TTC549 (cell line): Measurements from ENCODE around the gene LENG8.

Experiments used
- FAIRE-seq: peaks from 2 replicates; lab custom pipeline; 2012; peaks lifted over from hg19 to GRCh38; lab: Jason Lieb, UNC

LENG8 gene

DNA sequence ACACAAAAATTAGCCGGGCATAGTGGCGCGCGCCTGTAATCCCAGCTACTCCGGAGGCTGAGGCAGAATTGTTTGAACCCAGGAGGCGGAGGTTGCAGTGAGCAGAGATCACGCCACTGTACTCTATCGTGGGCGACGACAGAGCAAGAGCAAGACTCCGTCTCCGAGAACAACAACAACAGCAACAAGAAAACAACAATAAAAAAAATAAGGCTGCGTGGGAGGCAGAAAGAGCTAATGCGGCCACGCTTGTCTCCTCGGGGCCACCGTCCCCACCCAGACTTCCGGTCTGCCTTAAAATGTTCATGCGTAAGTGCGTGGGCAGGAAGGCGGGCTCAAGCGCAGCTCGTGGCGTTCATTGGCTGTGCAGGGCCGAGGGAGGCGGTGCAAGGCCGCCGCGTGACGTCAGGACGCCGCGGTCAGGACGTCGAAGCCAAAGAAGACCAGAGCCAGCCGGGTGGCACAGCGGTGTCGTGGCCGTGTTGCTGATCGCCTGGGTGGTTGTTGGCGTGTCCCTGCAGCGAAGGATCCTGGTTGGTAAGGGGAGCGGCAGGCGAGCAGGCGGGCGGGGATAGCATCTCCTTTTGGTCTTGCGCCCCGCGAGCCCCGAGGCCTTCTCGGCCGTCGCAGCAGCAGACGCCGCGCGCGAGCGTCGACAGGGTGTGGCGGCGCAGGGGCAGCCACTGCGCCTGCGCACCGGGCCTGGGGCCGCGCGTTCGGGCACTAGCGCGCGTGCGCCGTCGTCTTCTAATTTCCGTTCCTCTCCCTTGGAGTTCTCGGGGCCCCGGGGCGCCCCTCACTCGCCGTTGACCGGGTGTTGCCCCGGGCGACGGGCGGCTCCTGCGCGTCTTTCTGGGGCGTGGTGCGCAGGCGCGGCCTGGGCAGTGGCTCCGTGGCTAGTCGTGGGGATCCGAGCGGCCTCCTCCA is at the start of gene LENG8:
LENG8 (plus strand) TSS at position 426 of the 927 bp plus-strand sequence. CDS start 2,146 bp downstream, outside the sequence.
- peak; percentile 74 for FAIRE-seq

DNA sequence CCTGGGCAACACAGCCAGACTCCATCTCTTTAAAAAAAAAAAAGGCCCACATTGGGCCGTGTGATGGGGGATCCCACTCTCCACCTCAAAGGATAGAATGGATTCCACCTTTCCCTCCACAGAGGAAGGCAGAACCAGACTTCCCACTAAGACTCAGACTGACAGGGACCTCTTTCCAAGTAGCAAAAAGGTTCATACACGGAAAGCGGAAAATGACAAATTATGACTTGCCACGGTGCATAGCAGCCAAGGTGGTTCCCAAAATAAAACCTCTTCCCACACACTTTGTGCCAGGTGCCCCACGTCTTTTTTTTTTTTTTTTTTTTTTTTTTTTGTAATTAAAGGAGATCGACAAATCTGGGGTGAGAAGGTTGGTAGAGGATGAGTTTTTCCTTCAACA is 48.1 kb upstream of the LENG8 start:
- no peak for FAIRE-seq

DNA sequence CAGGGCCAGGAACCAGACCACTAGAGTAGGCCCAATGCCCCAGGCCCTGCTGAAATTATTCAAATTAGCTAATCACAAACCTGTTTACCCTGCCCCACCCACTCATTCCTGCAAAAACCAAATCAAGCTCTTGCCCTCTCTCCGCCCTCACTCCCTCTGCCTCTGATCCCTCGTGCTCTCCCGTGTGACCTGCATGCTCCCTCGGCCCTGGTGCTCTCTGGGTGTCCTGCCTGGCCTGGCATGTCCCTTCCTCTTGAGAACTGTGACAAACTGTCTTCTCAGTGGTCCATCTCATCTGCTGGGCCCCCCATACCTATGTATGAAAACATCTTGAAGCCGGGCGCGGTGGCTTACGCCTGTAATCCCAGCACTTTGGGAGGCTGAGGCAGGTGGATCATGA is 45.9 kb upstream of the LENG8 start:
- FAIRE-seq: no peak

DNA sequence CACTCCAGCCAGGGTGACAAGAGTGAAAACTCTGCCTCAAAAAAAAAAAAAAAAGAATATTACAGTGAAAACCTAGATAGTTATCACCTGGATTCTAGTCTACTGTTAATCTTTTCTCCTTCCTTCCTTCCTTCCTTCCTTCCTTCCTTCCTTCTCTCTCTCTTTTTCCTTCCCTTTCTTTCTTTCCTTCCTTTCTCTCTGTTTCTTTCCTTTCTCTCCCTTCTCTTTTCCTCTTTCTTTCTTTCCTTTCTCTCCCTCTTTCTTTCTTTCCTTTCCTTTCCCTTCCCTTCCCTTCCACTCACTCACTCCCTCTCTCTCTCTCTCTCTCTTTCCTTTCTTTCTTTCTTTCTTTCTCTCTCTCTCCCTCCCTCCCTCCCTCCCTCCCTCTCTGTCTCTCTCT is 43.4 kb upstream of the LENG8 start:
- no peak for FAIRE-seq

DNA sequence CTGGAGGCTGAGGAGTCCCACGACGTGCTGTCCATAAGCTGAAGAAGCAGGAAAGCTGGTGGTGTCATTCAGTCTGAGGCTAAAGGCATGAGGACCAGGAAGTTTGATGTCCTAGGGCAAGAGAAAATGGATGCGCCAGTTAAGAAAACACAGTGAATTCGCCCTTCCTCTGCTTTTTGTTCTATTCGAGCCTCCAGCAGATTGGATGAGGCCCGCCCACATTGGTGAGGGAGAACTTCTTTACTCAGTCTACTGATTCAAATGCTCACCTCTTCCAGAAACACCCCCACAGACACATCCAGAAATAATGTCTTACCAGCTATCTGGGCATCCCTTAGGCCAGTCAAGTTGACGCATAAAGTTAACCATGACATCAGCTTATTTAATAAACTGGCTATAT is 41.2 kb upstream of the LENG8 start:
- no peak for FAIRE-seq

DNA sequence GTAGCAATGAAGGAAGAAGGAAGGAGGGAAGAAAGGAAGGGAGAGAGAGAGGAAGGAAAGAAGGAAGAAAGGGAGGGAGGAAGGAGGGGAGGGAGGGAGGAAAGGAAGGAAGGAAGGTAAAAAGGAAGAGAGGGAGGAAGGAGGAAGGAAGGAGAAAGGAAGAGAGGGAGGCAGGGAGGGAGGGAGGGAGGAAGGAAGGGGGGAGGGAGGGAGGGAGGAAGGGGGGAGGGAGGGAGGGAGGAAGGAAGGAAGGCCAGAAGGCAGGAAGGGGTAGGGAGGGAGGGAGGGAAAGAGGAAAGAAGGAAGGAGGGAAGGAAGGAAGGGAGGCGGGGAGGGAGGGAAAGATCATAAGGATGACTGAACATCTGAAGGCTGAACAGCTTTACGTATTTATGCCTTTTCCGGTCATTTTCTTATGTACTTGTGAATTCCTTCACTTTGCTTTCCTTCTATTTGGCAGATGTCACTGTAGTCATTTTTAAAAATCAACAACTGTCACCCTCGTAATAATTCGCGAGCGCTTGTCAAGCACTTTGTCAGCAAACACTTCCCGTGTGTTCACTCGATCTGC is 40.5 kb upstream of the LENG8 start:
- FAIRE-seq: no peak

DNA sequence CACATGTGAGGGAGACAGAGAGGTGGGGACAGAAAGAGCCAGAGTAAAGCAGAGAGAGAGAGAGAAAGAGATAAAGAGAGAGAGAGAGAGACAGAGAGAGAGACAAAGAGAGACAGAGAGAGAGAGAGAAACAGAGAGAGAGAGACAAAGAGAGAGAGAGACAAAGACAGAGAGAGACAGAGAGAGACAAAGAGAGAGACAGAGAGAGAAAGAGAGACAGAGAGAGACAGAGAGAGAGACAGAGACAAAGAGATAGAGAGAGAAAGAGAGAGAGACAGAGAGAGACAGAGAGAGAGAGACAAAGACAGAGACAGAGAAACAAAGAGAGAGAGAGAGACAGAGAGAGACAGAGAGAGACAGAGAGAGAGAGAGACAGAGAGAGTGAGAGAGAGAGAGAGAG is 38.0 kb upstream of the LENG8 start:
- no peak for FAIRE-seq

DNA sequence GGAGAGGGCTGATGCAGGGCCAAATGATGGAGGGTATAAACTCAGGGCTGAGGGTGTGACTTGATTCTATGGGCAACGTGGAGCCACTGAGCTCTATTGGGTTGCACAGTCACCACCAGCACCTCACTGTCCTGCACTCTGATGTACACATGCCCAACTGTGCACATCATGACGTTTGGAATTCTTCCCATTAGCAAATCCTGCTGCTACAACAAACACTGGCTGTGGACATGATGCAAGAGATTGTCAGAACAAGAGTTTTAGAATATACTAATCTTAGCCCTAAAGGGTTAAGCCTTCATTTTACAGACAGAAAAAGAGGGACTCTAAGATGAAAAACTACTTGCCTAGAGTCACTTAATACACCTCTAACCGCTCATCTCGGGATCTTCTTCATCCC is 36.1 kb upstream of the LENG8 start:
- FAIRE-seq: no peak

DNA sequence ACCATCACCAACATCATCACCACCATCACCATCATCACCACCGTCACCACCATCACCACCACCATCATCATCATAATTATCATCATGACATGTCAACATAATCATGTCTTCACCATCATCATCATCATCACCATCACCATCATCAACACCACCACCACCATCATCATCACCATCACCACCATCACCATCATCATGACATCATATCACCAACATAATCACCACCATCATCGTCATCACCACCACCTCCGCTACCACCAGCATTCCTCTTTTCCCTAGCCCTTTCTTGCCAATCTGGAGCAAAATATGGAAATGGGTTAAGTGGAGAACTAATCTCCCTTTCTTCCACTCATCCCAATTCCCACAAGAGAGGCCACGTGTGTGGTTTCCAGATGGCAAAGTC is 34.8 kb upstream of the LENG8 start:
- no peak for FAIRE-seq

DNA sequence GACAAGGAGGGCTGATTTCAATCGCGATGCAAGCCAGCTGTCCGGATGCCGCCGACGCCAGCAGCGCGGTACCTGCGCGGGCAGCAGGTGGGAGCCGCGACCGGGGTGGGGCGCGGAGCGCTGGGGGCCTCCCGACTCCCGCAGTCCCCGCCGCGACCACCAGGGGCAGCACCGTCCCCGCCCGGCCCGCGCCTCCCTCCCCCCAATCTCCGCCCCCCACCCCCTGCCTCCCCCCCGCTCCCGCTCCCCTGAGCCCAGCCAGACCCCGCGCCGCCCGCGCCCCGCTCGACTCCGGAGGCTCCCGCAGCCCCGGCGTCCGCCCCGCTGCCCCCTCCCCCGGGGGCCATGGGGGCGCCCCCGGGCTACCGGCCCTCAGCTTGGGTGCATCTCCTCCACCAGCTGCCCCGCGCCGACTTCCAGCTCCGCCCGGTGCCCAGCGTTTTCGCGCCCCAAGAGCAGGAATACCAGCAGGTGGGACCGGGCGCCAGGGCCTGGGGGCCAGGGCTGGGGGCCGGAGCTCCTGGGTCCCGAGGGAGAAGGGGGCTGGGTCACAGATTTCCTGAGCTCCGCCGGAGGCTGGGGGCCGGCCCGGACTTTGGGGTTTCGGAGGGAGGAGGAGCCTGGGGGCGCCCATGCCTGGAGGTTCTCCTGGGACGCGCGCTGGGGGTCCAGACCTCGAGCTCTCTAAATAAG is 33.6 kb upstream of the LENG8 start, which contains the start of gene TTYH1:
TTYH1 (plus strand) TSS at position 257 of the 693 bp plus-strand sequence; CDS start at position 346, 89 bp downstream.
- FAIRE-seq: no peak

DNA sequence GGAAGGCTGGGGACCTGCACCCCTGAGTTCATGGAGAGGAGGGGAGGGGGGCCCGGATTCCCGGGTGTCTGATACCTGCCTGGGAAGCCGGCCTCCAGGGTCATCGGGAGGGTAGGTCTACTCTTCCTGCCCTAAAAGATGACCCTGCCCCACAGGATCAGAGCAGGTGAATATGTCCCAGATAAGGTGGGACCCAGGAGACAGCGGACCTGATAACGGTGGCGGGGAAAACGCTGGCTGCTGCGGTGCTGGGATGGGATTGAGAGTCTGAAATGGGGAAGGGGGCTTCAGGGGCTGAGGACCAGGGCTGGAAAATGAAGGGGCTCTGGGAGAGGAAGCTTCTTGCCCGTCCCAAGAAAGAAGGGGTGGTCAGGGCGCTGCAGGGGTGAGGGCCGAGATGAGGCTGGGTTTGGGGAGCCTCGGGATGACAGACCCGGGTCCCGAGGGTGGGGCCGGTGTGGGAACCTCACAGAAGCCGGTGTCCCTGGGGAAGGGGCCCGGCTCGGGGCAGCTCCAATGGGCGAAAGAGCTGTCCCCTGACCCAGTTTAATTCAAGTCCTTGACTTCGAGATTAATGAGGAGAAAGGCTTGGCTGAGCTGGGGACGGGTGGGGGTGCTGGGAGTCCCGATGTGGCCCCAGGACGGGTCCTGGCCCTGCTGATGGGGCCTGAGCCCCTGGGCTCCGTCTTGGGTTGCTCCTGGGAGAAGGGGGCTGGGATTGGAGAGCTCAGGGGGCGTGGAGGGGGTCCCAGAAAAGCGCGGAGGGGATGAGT is 32.9 kb upstream of the LENG8 start:
- no peak for FAIRE-seq

DNA sequence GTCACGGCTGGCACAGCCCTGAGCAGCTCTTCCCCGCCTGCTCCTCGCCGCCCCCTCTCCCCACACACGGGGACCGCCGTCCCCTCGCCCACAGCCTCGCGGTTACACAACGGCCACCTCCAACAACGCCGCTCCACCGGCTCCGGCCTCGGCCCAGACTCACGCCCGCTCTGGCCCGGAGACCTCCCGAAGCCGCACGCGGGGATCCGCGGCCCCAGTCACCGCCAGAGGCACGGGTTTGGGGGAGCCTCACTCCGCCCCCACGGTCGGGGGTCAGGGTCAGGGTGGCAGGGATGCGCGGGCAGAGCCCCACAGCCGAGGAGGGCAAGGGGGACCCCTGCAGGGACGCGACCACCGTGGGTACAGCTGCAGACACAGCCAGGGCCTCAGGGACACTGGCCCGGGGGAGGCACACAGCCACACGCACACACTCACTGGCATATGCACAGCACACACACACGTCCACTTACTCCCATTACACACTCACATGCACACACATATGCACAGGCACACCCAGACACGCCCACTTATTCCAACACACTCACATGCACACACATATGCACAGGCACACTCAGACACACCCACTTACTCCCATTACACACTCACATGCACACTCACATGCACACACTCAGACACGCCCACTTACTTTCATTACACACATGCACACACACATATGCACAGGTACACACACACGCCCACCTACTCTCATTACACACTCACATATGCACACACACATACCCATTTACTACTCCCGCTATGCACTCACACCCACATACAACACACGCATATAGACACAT is 32.1 kb upstream of the LENG8 start:
- no peak for FAIRE-seq

DNA sequence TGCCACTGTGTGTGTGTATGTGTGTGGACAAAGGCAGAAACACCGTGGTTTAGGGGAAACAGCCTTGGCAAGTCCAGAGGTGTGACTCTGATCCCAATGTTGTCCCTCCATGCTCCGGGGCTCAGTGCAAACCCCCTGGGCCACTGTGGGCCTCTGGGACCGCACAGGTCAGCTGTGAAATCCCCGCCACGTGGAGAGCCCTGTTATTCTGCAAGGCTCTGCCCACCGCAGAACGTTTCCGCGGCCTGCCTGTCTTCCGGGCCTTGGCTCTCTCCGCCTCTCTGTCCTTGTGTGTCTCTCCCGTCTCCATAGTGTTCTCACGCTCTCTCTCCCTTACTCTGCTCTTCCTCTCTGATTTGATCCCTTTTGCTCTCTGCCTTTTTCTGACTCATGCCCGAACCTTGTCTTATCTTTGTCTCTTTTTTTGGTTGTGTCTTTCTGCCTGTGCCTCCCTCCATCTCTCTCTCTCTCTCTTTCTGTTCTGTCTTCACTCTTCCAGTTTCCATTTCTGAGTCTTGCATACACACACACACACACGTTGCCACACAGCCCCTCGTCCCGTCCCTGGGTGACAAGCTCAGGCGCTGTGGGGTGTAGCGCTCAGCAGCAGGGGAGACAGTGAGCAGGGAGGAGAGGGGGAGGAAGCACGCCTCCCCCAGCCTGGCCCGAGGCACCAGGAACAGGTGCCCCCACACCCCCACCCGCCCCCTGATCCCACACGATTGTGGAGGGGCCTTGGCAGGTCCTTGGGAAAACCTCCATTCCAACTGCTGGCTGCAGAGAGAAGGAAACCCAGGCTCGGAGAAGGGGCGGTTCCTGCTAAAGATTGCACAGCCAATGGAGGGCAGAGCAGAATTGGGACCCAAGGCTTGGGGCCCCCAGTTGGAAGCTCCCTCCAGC is 30.7 kb upstream of the LENG8 start:
- FAIRE-seq: no peak

DNA sequence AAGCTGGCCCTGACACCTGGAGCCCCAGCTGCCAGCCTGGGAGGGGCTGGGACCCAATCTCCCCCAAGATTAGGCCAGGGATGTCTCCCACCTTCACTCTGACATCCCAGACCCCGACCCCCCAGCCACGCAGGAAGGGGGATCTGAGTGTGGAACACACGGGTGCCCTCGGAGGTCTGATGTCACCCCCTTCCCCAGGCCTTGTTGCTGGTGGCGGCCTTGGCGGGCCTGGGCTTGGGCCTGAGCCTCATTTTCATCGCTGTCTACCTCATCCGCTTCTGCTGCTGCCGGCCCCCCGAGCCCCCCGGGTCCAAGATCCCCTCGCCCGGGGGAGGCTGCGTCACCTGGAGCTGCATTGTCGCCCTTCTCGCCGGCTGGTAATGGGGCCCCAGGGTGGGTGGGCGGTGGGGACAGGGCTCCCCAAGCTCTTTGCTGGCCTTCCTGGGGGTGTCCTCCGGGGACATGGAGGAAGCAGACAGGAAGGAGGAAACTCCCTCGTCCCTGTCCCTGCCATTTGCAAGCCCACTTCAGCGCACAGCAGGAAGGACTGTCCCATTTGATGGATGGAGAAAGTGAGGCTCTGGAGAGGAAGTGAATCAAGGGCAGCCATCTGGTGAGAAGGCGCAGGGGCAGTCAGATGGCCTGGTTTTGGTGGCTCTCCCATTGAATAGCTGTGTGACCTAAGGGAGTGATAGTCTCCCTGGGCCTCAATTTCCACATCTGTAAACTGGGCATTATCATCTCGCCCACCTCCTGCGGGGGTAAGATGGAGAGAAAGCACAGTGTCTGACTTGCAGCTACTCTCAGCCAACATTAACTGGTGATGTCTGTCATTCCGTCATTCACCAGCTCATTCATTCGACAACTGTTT is 29.8 kb upstream of the LENG8 start:
- no peak for FAIRE-seq

DNA sequence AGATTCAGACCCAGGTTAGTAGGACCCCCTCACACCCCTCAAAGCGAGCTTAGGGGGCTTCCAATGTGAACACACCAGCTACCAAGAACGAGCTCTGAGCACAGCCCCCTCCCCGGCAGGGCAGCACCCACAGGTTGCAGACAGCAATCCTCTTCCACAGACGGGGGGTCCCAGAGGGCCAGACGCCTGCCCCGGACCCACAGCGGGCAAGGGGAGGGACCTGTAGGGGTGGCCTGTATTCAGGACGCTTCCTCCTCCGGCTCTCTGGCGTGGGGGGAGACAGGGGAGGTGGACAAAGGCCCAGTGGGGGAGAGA is 29.0 kb upstream of the LENG8 start:
- no peak for FAIRE-seq

DNA sequence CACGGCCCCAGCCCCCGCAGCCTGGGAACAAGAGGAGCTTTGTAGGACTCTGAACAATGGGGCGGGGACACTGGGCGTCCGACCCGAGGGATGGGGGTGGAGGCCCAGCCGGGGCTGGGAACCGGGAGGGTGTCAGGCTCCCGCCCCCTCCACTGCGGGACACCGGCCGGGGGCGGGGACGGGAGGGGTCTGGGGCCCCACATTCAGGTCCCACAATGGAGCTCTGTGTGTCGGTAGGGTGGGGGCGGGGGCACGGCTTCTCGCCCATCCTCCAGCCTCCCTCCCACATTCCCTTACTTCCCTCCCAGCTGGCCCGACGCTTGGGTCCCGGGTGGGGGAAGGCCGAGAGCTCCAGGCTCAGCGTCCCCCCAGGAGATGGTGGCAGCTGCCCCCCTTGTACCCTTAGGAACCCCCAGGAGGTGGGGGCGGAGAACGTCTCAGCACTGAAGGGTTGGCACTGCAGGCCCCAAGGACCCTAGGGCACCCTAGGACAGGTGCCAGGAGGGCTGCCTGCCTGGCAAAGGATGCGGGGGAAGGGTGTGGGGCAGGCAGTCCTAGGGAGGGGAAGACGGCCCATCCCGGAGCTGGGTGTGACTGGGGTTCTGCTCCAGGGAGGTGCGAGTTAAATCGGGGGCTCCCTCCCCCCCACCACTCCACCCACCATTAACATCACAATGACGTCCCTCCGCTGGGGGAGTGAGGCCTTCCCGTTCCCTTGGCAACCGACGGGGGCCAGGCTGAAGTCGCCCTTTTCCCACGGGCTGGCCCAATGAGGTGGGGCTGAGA is 28.4 kb upstream of the LENG8 start:
- no peak for FAIRE-seq

DNA sequence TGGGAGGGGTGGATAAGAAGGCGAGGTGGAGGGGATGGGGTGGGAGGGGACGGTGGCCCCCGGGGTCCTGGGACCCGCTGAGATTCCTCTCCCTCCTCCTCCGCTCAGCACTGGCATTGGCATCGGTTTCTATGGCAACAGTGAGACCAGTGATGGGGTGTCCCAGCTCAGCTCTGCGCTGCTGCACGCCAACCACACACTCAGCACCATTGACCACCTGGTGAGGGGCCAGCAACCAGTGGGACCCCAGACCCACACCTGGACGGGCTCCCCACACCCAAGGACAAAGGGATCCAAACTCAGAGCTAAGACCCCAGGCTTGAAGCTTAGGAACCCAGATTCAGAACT is 27.9 kb upstream of the LENG8 start:
- no peak for FAIRE-seq

DNA sequence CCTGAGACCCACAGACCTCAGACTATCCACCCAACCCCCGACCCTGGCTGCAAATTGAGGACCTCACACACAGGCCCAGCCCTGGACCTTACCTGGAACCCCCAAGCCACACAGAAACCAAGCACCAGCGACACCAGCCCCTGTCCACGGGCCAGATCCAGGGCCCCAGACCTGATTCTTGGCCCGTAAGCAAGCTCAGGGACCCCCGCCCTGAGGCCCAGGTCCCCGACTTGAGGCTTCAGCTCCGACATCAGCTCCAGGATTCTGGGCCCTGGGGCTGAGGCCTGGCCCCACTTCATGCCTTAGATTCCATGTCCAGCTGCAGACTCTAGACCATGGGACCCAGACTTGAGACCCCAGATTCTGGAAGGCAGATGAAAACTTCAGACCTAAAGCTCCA is 27.5 kb upstream of the LENG8 start:
- FAIRE-seq: no peak

DNA sequence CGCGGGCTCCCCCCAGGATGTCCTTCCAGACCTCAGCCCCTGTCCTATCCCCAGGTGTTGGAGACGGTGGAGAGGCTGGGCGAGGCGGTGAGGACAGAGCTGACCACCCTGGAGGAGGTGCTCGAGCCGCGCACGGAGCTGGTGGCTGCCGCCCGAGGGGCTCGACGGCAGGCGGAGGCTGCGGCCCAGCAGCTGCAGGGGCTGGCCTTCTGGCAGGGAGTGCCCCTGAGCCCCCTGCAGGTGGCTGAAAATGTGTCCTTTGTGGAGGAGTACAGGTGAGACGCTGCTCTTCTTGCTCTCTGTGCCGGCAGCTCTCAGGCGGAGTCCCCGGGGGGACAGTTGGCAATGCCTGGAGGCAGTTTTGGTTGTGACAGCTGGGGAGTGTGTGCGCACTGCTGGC is 26.9 kb upstream of the LENG8 start:
- FAIRE-seq: no peak
